Esophagus muscularis mucosa (tissue), 4 donors: ENCODE results near the gene TDRD12.
"Not testable (repeated sequence)": the region's sequence is repeated elsewhere in the genome, so short reads cannot be mapped to it uniquely, and the experiment has no call there.

ENCODE experiments used
- CTCF ChIP-seq, 3 experiments: fragments of 200-600 bp in 2 of 3; fragments of 450-650 bp in 1 of 3; sonication (generic) in 2 of 3; IDR thresholded peaks; one replicate each; pipeline ENCODE4 v1.5.1; 2017 to 2019; ENCODE audit warnings: antibody characterized with exemption in 3 of 3, mild to moderate bottlenecking in 2 of 3, moderate library complexity in 1 of 3
- EP300 ChIP-seq: sonication (generic); formaldehyde crosslinking; IDR thresholded peaks from one replicate; pipeline ENCODE4 v1.6.1; 2017; ENCODE audit warnings: antibody characterized with exemption
- POLR2A ChIP-seq: fragments of 450-650 bp; IDR thresholded peaks from one replicate; pipeline ENCODE4 v1.6.1; 2017; ENCODE audit warnings: antibody characterized with exemption, moderate library complexity, mild to moderate bottlenecking, low read depth
- POLR2AphosphoS5 ChIP-seq, 2 donors: sonication (generic); formaldehyde crosslinking; IDR thresholded peaks; one replicate each; pipeline ENCODE4 v1.6.1; 2017; ENCODE audit warnings: antibody characterized with exemption in 2 of 2

DNA sequence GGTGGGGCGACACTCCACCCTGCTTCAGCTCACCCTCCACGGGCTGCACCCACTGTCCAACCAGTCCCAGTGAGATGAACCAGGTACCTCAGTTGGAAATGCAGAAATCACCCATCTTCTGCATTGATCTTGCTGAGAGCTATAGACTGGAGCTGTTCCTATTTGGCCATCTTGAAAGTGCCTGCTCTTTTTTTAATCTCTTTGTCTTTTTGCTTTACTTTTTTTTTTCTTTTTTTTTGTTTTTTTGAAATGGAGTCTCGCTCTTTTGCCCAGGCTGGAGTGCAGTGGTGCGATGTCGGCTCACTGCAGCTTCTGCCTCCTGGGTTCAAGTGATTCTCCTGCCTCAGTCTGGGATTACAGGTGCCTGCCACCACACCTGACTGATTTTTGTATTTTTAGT is 68.3 kb downstream of the TDRD12 start:
- not testable (repeated sequence) for TF ChIP-seq CTCF (IDR thresholded peaks at IDR 0.05); POLR2A; EP300; POLR2AphosphoS5 (IDR thresholded peaks at IDR 0.05)
